HG03521 (cell line): ENCODE measurements around the gene LTN1.
"Not testable (repeated sequence)": the region's sequence is repeated elsewhere in the genome, so short reads cannot be mapped to it uniquely, and the experiment has no call there.

Experiments used
- ATAC-seq: cut with Tn5 transposase; IDR thresholded peaks from one replicate; pipeline ENCODE4 v1.9.1; 2021; ENCODE audit warnings: mild to moderate bottlenecking, moderate library complexity; ENCODE audit not compliant: unreplicated experiment

Gene LTN1

GRCh38 chr21:28931708-28932372 is 60.8 kb downstream of the LTN1 start:
- not testable (repeated sequence) for ATAC-seq

- no peak for ATAC-seq
These were observed 63.9 kb downstream of the LTN1 start for GRCh38 chr21:28928578-28929420.

GRCh38 chr21:28927130-28927529 is 65.5 kb downstream of the LTN1 start:
- ATAC-seq: no peak

DNA sequence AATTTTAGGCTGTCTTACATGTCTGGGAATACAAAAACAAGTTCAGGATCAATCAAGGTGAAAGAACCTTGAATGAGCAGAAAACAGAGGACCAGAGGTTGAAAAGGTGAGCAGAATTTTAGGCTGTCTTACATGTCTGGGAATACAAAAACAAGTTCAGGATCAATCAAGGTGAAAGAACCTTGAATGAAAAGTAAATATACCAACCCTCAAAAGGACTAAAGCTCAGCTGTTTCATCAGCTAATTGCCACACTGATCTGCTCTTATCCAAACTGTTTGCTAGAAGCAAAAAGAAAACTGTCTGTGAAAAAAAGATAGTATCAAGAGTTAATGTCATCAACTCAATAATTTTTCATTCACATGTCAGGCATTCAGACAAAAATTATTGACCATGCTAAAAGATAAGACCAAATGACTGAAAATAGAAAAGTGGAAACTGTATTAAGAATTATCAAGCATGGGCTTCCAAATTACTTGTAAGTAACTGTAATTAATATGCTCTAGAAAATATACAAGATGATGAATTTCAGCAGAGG is 69.2 kb downstream of the LTN1 start:
- no peak for ATAC-seq

DNA sequence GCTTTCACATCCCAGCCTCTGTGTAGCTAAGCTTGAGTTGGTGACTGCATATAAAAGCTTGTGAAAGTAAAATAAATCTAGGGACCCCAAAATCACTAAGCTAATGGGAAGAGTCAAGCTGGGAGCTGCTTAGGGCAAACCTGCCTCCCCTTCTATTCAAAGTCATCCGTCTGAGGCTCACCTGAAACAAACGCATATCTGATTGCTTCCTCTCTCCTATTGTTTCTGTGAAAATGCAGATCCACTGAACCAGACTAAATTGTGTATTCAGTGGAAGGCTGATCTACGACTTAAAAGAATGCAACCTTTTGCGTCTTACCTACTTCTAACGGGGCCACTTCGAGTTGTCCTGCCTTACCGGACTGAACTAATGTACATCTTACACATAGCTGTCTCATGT is 70.3 kb downstream of the LTN1 start:
- ATAC-seq: no peak

DNA sequence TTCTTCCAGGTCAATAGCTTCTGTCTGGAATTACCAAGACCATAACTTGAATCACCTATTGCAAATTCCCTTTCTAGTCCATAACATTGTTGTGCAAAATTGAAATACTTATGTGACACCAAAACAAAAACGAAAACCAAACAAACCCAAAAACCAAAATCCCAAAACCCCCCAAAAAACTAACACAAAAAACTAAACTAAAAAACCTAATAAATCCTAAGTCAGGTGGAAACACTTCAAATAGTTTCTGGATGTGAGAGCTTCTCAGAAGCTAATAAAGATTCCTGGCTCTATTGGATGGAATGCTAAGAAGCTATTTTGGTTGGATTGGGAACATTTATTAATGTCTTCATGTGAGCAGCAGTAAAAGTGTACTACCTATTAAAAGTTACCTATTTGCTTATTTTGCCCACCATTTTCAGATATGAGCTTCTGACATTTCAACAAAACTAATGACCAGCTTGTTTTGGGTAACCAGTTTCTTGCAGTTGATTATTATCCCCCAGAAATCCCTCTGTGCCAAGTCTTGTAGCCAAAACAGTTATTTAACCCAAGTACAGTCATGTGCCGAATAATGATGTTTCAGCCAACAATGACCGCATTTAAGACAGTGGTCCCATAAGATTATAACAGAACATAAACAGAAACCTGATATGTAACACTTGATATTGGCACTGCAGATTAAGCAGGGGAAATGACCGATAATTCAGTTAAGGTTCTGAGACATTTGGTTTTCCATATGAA is 76.4 kb downstream of the LTN1 start:
- ATAC-seq: no peak

DNA sequence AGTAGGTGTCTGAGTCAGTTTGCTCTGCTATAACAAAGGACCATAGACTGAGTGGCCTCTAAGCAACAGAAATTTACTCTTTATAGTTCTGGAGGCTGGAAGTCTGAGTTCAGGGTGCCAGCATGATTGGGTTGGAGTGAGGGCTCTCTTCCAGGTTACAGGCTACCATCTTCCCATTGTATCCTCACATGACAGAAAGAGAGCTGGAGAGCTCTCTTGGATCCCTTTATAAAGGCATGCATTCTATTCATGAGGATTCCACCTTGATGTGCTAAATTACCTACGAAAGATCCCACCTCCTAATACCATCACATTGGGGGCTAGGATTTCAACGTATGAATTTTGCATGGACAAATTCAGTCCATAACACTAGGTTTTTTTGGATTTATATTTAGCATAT is 79.6 kb downstream of the LTN1 start:
- no peak for ATAC-seq

DNA sequence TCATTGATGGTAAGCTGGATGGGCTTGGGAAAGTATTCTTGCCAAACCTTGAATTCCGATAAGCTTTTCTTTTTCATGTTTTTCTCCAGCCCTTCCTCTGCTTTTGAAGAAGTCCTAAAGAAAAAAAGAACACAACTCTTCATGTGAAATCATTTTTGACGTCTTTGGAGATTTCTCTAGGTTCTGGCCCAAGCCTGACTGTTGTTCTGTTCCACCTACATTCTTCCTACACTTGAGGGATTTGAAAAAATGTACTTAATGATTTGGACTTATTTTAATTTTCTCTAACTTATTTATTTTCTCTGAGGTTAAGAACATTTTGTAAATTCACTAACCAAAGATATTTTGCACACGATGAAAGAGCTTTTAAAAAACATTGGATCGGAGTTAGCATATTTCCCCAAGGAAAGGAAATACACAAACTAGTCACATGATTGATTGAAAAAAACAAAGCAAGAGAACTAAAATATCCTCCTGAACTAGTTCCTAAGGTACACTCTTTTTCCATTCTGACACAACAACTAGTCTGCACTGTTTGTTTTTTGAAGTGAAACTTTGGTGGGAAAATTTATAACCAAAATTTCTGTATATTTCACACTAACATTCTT is 82.3 kb downstream of the LTN1 start:
- no peak for ATAC-seq

DNA sequence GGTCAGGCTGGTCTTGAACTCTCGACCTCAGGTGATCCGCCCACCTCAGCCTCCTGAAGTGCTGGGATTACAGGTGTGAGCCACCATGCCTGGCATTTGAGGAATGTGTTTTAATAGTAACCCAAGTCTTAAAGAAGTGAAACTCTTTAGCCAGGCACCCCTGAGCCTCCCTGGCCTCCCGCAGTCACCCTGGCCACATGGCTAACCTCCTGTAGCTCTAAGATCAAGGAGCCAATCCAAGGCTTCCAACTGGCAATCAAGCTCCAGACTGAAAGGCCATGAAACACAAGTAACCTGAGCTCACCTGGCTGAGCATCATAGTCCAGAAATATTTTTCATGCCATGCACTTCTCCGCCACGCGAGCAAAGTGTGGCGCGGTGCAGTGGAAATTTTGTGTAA is 84.3 kb downstream of the LTN1 start:
- no peak for ATAC-seq

DNA sequence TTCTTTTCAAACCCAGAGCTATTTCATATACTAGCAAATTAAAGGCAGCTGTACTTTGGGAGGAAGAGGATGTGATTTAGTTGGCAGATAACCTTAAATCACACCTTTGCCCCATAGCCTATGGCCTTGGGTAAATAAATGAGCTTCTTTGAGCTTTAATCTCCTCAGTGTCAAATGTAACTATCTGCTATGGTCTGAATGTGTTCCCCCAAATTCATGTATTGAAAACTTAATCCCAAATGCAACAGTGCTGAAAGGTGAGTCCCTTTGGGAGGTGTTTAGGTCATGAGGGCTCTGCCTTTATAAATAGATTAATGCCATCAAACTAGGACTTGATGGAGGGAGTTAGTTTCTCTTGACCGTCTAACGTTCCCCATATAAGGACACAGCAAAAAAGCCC is 85.8 kb downstream of the LTN1 start:
- no peak for ATAC-seq

- no peak for ATAC-seq
These were observed 86.4 kb downstream of the LTN1 start for GRCh38 chr21:28906236-28906635.

GRCh38 chr21:28904961-28905435 is 87.7 kb downstream of the LTN1 start:
- ATAC-seq: no peak

DNA sequence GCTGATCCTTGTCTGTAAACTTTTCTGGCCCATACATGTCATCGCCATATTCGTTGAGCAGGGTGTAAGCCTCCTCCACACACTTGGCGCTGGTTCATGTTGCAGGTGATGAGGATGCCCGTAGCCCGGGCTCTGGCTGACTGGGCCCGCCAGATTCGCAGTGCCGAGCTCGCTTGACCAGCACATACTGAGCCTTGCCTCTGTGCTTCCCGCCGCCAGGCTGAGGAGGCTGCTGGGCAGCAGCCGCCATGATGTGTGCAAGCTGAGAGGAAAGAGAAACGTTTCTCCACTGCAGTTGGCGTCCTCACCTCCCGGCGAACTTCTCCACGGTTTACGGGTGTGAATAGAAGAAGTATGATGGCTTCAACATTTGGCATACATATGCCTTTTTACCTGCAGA is 89.2 kb downstream of the LTN1 start:
- no peak for ATAC-seq

DNA sequence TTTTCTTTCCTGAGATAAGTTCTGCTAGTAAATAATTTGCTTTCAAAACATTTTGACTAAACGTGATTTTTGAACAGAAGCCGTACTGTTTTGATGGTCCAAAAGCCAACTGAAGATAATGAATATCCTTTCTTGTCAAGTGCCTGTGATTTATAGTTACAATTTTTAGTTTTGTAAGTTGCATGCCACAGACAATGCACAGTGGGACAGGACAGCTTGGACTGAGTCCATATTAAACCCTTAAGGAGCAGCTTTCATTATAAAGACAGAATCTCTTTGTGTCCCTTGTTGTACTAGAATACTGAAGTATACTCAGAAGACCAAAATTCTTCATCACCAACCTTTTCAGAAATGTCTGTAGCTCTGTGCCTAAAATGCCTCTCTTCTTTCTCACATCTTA is 92.2 kb downstream of the LTN1 start:
- no peak for ATAC-seq

DNA sequence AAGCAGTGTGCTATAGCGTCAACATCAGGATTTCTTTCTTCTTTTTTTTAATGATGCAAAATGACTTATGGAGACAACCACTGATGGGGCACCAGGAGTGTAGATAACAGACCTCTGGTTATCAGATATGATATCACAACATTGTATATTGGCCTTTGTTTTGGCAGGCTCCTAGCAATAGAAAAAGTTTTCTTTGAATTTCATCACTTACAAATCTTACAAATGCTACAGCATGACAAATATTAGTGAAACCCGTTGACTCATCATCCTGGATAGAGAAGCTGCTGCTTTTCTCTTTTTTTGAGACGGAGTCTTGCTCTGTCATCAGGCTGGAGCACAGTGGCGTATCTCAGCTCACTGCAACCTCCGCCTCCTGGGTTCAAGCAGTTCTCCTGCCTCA is 92.9 kb downstream of the LTN1 start:
- ATAC-seq: no peak

DNA sequence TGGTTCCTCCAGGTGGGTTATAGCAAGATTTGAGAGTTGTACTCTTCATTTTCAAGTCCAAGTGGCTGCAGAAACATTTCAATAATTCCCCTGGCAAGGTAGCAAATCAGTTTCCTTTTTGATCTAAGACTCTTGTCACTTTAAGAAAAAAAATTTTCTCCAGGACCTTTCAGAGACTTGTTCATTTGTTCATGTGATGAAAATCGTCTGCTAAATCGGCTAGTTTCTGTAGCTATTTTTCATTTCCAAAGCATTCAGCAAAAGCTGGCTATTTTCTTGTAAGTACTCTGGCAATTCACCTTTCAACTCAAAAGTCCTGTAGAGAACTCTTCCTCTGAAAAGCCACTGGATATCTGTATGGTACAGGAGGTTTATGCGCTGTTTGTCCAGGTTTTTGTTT is 93.5 kb downstream of the LTN1 start:
- ATAC-seq: no peak

DNA sequence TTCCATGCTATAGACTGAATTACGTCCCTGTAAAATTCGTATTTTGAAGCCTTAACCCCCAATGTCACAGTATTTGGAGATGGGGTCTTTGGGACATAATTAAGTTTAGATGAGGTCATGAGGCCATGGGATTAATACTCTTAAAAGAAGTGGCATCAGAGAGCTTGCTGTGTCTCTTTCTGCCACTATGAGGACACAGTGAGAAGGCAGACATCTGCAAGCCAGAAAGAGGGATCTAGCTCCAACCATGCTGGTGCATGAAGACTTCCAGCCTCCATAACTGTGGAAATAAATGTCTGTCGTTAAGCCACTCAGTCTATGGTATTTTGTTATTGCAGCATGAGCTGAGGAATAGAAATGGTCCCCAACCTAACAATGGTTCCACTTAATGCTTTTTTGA is 99.0 kb downstream of the LTN1 start:
- ATAC-seq: no peak

DNA sequence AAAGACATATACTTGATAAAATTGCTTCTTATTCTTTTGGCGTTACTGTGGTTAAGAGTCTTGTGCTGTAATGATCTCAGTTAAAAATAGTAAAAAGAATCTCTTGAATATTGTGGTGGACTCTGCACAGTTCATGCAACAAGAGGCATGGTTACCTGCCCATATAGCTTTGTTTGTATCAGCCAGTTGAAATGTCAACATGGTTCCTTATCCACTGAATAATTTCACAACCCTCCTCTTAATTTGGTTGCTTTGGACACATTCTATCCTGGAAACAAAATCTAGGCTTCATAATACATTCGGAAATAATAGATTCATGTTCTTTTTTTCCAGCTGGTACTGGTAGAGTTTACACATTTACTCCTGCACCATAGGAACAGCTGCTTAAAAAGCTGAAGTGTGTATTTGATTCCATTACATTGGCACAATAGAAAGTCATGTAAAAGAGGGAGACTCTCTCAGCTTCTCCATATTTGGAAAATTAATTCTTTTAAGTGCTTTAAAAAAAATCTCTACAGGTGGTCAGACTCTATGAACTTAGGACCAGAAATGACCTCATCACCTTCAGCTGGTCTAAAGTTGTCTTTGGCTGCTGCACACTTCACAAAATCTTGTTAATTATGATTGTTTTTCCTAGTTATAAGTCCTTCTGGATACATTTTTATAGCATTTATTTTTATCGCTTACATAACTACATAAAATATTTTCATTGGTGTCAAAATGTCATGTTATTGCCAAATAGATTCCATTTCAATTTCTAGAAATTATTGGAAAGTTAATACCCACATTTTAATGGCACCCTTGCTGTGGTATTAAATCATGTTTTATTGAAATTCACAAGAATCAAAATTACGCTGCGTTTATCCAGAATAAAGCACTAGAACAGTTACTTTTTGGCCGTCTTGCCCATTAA is 100.2 kb downstream of the LTN1 start:
- no peak for ATAC-seq

GRCh38 chr21:28885853-28886177 is 106.9 kb downstream of the LTN1 start:
- ATAC-seq: no peak
